Activated T-helper 1 cell treated with anti-CD3 and anti-CD28 coated beads, Interleukin-12 subunit alpha, Interleukin-12 subunit beta, Interleukin-2, Interleukin-4 antibody, amounts not matched to agents 30 ng/mL and 10 ng/mL and 1 ng/mL, durations not matched to agents 14 hours and 24 hours and 36 hours (primary cell): Measurements from ENCODE around the gene PPHLN1. TPM values are rescaled to one million over a fixed set of nuclear protein-coding genes. Genes with fewer than 3 reads are reported as not detected.
"Not testable (repeated sequence)": the region's sequence is repeated elsewhere in the genome, so short reads cannot be mapped to it uniquely, and the experiment has no call there.

Source experiments
- DNase-seq: peaks from one replicate; pipeline ENCODE4 v3.0.0; 2021; ENCODE audit warnings: low spot score
- H3K27ac Mint-ChIP-seq: one replicate; pipeline ENCODE4 v1.8.0; 2021; ENCODE audit warnings: mild to moderate bottlenecking, mixed read lengths
- H3K27me3 Mint-ChIP-seq: one replicate; pipeline ENCODE4 v1.8.0; 2022; ENCODE audit warnings: mild to moderate bottlenecking, moderate library complexity, mixed read lengths; ENCODE audit not compliant: insufficient read depth
- H3K36me3 Mint-ChIP-seq: one replicate; pipeline ENCODE4 v1.8.0; 2021; ENCODE audit warnings: low read depth, mixed read lengths
- H3K4me1 Mint-ChIP-seq: one replicate; pipeline ENCODE4 v1.8.0; 2021; ENCODE audit warnings: low read depth, mixed read lengths
- H3K4me3 Mint-ChIP-seq: one replicate; pipeline ENCODE4 v1.8.0; 2021; ENCODE audit warnings: mild to moderate bottlenecking, moderate library complexity, mixed read lengths
- H3K9me3 Mint-ChIP-seq: one replicate; pipeline ENCODE4 v1.8.0; 2021; ENCODE audit warnings: mixed read lengths
- intact Hi-C: fragments of 100-400 bp; cut with micrococcal nuclease; formaldehyde crosslinking; loops from one replicate; pipeline ENCODE4 v1.15.1; 2024
- total RNA-seq: library from RNA; stranded (reverse); gene quantifications from 2 replicates; pipeline ENCODE4 v1.2.3, GENCODE V29; 2022

The PPHLN1 gene
- total RNA-seq, 1 donor from 2014 or later = 90.1 TPM

GRCh38 chr12:42361909-42362646 is 36.1 kb downstream of the PPHLN1 start:
- Mint-ChIP-seq H3K36me3 (peaks cover 23% of the 10 kb centered on the region), H3K27me3 (no peaks in the 10 kb centered on the region), H3K4me3 (no peak overlapping the region), H3K4me1 (peaks cover 31% of the 10 kb centered on the region), H3K9me3 (no peaks in the 10 kb centered on the region), H3K27ac (peak overlapping the region; percentile 15)
- intact Hi-C loops = no loop called here
- DNase-seq = no peak

DNA sequence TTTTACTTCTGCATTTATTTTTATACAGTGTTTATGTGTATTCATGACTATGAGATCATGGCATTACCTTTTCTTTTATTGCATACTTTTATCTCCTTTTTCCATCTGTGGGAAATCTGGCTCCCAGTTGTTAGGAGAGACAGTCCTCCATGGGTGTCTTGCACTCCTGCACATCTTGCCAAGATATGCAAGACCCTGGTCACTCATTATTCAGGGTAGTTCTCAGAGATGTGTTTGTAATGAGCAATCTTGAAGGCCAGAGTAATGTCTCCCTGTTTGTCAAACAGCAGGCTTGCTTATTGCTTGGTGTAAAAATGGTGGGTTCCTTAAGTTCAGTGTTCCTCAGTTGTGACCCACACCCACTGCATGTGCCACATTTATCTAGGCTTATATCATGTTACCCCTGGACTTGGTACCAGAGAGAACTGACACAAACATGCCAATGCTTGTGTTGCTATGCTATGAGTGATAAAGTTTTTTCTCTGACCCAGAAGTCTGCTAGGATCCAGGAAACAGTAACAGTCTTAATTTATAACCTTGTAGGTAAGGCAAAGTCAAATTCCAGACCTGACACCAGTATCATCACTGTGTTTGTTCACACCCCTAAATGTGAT is 36.8 kb downstream of the PPHLN1 start:
- peaks cover 31% of the 10 kb centered on the region for H3K4me1 Mint-ChIP-seq
- H3K27me3 Mint-ChIP-seq = no peaks in the 10 kb centered on the region
- H3K36me3 Mint-ChIP-seq = peaks cover 22% of the 10 kb centered on the region
- no peak for DNase-seq
- no peak overlapping the region for H3K4me3 Mint-ChIP-seq
- intact Hi-C loops = no loop called here
- no peak overlapping the region for H3K27ac Mint-ChIP-seq
- H3K9me3 Mint-ChIP-seq = no peaks in the 10 kb centered on the region

DNA sequence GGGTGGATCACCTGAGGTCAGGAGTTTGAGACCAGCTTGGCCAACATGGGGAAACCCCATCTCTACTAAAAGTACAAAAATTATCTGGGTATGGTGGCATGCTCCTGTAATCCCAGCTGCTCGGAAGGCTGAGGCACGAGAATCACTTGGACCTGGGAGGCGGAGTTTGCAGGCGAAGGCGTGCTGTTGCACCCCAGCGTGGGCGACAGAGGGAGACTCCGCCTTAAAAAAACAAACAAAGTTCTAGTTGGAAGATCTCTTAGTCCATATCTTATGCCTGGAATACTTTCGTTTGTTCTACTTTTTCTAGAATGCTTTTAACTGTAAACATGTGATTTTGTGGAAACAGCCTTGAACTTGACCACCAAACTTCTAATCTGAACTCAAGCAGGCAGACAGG is 38.7 kb downstream of the PPHLN1 start:
- peaks cover 16% of the 10 kb centered on the region for H3K36me3 Mint-ChIP-seq
- no peaks in the 10 kb centered on the region for H3K27me3 Mint-ChIP-seq
- peaks cover 27% of the 10 kb centered on the region for H3K4me1 Mint-ChIP-seq
- no peak overlapping the region for H3K27ac Mint-ChIP-seq
- H3K4me3 Mint-ChIP-seq = no peak overlapping the region
- intact Hi-C loops = no loop called here
- DNase-seq = no peak
- no peaks in the 10 kb centered on the region for H3K9me3 Mint-ChIP-seq

DNA sequence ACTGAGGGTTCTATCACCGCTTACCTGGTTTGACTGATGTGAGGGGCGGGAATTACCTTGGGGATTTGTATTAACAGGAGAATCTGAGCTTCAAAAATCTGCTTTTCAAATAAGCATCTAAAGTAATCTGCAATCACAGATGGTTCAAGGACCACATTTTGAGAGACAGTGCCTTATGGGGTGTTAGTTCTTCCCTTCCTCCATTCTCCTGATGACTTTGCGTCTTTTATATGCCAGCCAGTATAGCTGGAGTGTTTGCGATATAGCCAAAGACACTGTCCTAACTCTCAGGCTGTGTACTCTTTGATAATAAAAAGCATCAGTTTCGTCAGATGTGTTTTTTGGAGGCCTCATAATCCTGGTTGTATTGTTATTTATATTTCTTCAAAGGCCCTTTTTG is 39.5 kb downstream of the PPHLN1 start:
- no peak overlapping the region for H3K4me3 Mint-ChIP-seq
- no peaks in the 10 kb centered on the region for H3K27me3 Mint-ChIP-seq
- H3K9me3 Mint-ChIP-seq = no peaks in the 10 kb centered on the region
- H3K4me1 Mint-ChIP-seq = peaks cover 19% of the 10 kb centered on the region
- DNase-seq = no peak
- intact Hi-C loops = no loop called here
- no peak overlapping the region for H3K27ac Mint-ChIP-seq
- peaks cover 14% of the 10 kb centered on the region for H3K36me3 Mint-ChIP-seq

GRCh38 chr12:42370013-42370412 is 44.0 kb downstream of the PPHLN1 start:
- Mint-ChIP-seq H3K4me1 (no peaks in the 10 kb centered on the region), H3K27ac (no peak overlapping the region), H3K36me3 (peaks cover 2% of the 10 kb centered on the region), H3K4me3 (no peak overlapping the region), H3K9me3 (no peaks in the 10 kb centered on the region), H3K27me3 (no peaks in the 10 kb centered on the region)
- DNase-seq = no peak
- intact Hi-C loops = loop anchor here (2.0 to 5.0 kb wide), 4 partner anchors 43 to 1097 kb away; partner anchors contain the start of genes GXYLT1, PPHLN1, YAF2 and ZCRB1

GRCh38 chr12:42372154-42372791 is 46.3 kb downstream of the PPHLN1 start:
- Mint-ChIP-seq H3K27me3 (no peaks in the 10 kb centered on the region), H3K36me3 (peaks cover 10% of the 10 kb centered on the region), H3K4me1 (no peaks in the 10 kb centered on the region), H3K27ac (no peak overlapping the region), H3K4me3 (no peak overlapping the region), H3K9me3 (no peaks in the 10 kb centered on the region)
- DNase-seq = peak; percentile 12
- intact Hi-C loops = loop anchor here (1.0 to 5.0 kb wide), 6 partner anchors 45 to 348 kb away; partner anchors contain the start of genes GXYLT1, PPHLN1, YAF2 and ZCRB1

DNA sequence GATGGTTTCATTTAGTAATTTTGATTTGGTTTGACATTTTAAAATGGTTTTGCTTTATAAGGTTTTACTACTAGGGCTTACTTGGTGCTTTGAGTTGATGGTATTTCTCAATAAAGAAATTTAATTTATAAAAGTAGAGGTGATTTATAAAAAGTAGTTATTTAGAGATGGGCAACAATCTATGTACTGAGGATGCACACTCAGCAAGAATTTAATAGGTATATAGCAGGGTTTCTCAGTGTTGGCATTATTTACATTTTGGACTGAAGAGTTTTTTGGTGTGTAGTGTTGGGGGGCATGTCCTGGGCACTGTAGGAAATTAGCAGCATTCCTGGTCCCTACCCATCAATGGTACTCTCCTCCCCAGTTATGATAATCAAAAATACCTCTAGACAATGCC is 47.7 kb downstream of the PPHLN1 start:
- Mint-ChIP-seq H3K36me3 (peaks cover 10% of the 10 kb centered on the region), H3K27me3 (no peaks in the 10 kb centered on the region), H3K4me3 (no peak overlapping the region), H3K27ac (no peak overlapping the region), H3K9me3 (no peaks in the 10 kb centered on the region), H3K4me1 (no peaks in the 10 kb centered on the region)
- DNase-seq = no peak
- intact Hi-C loops = loop anchor here (2.0 to 5.0 kb wide), 4 partner anchors 46 to 231 kb away; partner anchors contain the start of genes GXYLT1, PPHLN1, YAF2 and ZCRB1

GRCh38 chr12:42380733-42381132 is 54.8 kb downstream of the PPHLN1 start:
- intact Hi-C loops = no loop called here
- H3K36me3 Mint-ChIP-seq = peaks cover 24% of the 10 kb centered on the region
- H3K4me1 Mint-ChIP-seq = peaks cover 22% of the 10 kb centered on the region
- H3K27me3 Mint-ChIP-seq = no peaks in the 10 kb centered on the region
- no peak overlapping the region for H3K27ac Mint-ChIP-seq
- DNase-seq = no peak
- no peak overlapping the region for H3K4me3 Mint-ChIP-seq
- H3K9me3 Mint-ChIP-seq = no peaks in the 10 kb centered on the region

DNA sequence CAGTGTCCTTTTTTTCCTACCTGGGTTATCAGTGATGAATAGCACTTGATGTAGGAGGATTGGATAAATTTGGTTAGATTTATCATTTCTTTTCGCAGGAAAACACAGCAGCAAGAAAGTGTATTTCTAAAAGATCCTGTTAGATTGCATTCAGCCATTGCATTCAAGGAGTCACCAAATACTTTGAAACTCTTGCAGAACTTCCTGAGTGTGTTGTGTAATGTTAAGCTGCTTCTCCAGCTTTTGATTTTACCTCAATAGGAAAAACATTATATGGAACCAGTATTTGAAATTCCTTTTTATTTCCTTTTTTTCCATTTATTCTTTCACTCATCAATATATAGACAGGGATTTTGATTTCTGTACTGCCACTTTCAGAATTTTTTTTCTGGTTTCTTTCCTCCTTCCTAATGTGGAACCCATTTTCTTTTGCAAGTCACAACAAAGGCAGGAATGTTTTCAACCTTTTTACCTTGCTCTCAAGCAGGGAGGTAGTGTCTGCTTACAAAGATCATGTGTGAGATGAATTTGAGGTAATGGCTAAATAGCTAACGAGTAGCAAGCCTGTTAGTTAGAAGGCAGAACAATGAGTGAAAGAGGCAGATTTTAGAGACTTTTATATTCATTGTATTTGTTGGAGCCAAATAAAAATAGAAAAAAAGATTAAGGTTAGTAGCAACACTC is 56.2 kb downstream of the PPHLN1 start:
- H3K4me3 Mint-ChIP-seq = no peak overlapping the region
- intact Hi-C loops = no loop called here
- no peak for DNase-seq
- peaks cover 22% of the 10 kb centered on the region for H3K4me1 Mint-ChIP-seq
- H3K27ac Mint-ChIP-seq = no peak overlapping the region
- H3K36me3 Mint-ChIP-seq = peaks cover 16% of the 10 kb centered on the region
- H3K9me3 Mint-ChIP-seq = no peaks in the 10 kb centered on the region
- no peaks in the 10 kb centered on the region for H3K27me3 Mint-ChIP-seq

- intact Hi-C loops = no loop called here
- peaks cover 28% of the 10 kb centered on the region for H3K36me3 Mint-ChIP-seq
Observed at GRCh38 chr12:42385326-42385841, 59.4 kb downstream of the PPHLN1 start.

DNA sequence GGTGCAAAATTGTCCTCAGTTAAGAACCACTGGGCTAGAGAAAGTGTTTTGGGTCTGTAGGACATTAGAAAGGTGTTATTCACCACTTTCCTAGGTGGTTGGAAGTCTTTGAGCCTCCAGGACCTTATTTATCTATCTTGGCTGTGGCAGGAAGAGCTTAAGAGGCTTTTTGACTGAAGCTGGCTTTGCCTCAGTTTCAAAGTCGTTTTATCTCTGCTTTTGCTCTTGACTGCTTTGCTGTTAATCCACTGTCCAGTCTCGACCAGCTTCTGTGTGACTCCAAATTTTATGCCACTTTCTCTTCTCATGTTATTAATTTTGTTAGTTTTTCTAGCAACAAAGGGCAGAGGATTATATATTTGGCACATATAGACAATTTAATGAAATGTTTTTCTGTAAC is 60.3 kb downstream of the PPHLN1 start:
- Mint-ChIP-seq H3K9me3 (no peaks in the 10 kb centered on the region), H3K4me3 (no peak overlapping the region), H3K27me3 (no peaks in the 10 kb centered on the region), H3K27ac (no peak overlapping the region), H3K36me3 (peaks cover 32% of the 10 kb centered on the region), H3K4me1 (peaks cover 14% of the 10 kb centered on the region)
- DNase-seq = no peak
- intact Hi-C loops = no loop called here

More at GRCh38 chr12:42385326-42385841, 59.4 kb downstream of the PPHLN1 start:
- no peak overlapping the region for H3K27ac Mint-ChIP-seq
- H3K4me1 Mint-ChIP-seq = peaks cover 22% of the 10 kb centered on the region
- no peak overlapping the region for H3K4me3 Mint-ChIP-seq
- no peak for DNase-seq
- H3K27me3 Mint-ChIP-seq = no peaks in the 10 kb centered on the region
- H3K9me3 Mint-ChIP-seq = no peaks in the 10 kb centered on the region

GRCh38 chr12:42388086-42388485 is 62.1 kb downstream of the PPHLN1 start:
- H3K4me3 Mint-ChIP-seq, H3K27ac Mint-ChIP-seq, H3K27me3 Mint-ChIP-seq: not testable (repeated sequence)

More at GRCh38 chr12:42388086-42388485, 62.1 kb downstream of the PPHLN1 start:
- intact Hi-C loops, DNase-seq, H3K4me1 Mint-ChIP-seq, H3K9me3 Mint-ChIP-seq: not testable (repeated sequence)
- peaks cover 26% of the 10 kb centered on the region for H3K36me3 Mint-ChIP-seq
